Central memory CD4-positive, alpha-beta T cell (primary cell): ENCODE measurements around the gene HRC.
"Not testable (repeated sequence)": the region's sequence is repeated elsewhere in the genome, so short reads cannot be mapped to it uniquely, and the experiment has no call there.

Experiments
- DNase-seq: peaks from one replicate; pipeline ENCODE4 v3.0.0; 2022

The HRC gene

GRCh38 chr19:49132974-49133609 is 22.1 kb downstream of the HRC start:
- DNase-seq = no peak

GRCh38 chr19:49130325-49130724 is 24.9 kb downstream of the HRC start:
- DNase-seq = no peak

GRCh38 chr19:49129238-49129583 is 26.0 kb downstream of the HRC start:
- DNase-seq = no peak

GRCh38 chr19:49128545-49129237 is 26.5 kb downstream of the HRC start:
- DNase-seq = no peak

GRCh38 chr19:49127674-49128544 is 27.3 kb downstream of the HRC start:
- DNase-seq = peak; percentile 94

- not testable (repeated sequence) for DNase-seq
Observed at GRCh38 chr19:49127225-49127624, 28.0 kb downstream of the HRC start.

- DNase-seq = no peak
Observed at GRCh38 chr19:49126575-49126974, 28.6 kb downstream of the HRC start.

GRCh38 chr19:49125025-49125731 is 30.0 kb downstream of the HRC start:
- DNase-seq = no peak

- DNase-seq = not testable (repeated sequence)
Observed at GRCh38 chr19:49123285-49123684, 31.9 kb downstream of the HRC start.

- DNase-seq = not testable (repeated sequence)
Observed at GRCh38 chr19:49121841-49122240, 33.4 kb downstream of the HRC start.

GRCh38 chr19:49120868-49121267 is 34.3 kb downstream of the HRC start:
- no peak for DNase-seq

GRCh38 chr19:49120325-49120683 is 34.9 kb downstream of the HRC start:
- no peak for DNase-seq

- DNase-seq = no peak
Observed at GRCh38 chr19:49119411-49120324, 35.5 kb downstream of the HRC start, which contains the start of gene PPFIA3. Gene PPFIA3 (plus strand): TSS chr19:49119544. CDS start chr19:49127874, 8,330 bp downstream.

- DNase-seq = peak; percentile 95
Observed at GRCh38 chr19:49118565-49119410, 36.4 kb downstream of the HRC start, which contains the start of gene C19orf73. Gene C19orf73 (minus strand): TSS chr19:49119143. CDS start chr19:49119022, 121 bp downstream.

- DNase-seq = no peak
Observed at GRCh38 chr19:49117677-49118564, 37.3 kb downstream of the HRC start.

GRCh38 chr19:49116544-49116943 is 38.7 kb downstream of the HRC start:
- DNase-seq = no peak

- DNase-seq = peak; percentile 30
Observed at GRCh38 chr19:49114630-49115363, 40.4 kb downstream of the HRC start.

GRCh38 chr19:49113762-49114629 is 41.2 kb downstream of the HRC start, which contains the start of gene LIN7B:
Gene LIN7B (plus strand): TSS chr19:49114370. CDS start chr19:49114405, 35 bp downstream.
- DNase-seq = peak; percentile 80
